ENCODE measurements around the gene PRRC2B. TPM values are rescaled to one million over a fixed set of nuclear protein-coding genes. Genes with fewer than 3 reads are reported as not detected.

Gene PRRC2B
- total and polyA plus RNA-seq, 9 donors = 86.7 to 319 (median 234) TPM

DNA sequence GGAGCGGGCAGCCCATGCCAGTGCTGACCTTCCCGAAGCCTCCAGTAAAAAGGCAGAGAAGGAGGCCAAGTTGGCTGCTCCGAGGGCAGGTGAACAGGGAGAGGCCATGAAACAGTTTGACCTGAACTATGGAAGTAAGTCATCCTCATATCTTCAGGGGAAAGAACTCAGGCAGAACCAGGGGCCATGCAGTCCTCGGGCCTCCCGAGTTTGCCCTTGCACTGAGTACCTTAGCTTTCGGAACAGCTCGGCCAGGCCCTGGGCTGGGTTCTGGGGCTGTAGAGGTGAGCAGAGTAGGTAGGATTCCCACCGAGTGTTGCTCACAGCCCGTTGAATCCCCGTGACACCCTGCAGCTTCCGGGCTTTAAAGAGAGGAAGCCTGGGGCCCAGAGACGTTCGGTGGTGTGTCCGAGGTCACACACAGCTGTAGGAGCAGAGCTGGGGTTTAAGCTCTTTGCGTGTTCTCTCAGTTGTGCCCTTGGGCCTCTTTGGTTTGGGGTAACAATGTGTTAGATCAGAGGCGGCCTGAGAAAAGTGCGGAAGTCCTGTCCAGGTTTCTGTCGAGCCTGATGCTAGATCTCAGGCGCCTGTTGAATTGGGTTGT is 84.0 kb downstream of the PRRC2B start:
- intact Hi-C loops (cut with DNase I) = loop anchor here in 3 of 4 donors (5.0 to 10.0 kb wide), 4 partner anchors 73 to 131 kb away; no protein-coding TSS in a partner anchor
- H3K9me3 ChIP-seq = no peaks in the 10 kb centered on the region
- H3K27ac ChIP-seq = no peak overlapping the region
- H3K4me1 ChIP-seq (ENCODE audit: insufficient read depth) = no peaks in the 10 kb centered on the region
- no peaks in the 10 kb centered on the region for H3K27me3 ChIP-seq
- no peak for TF ChIP-seq POLR2A (IDR thresholded peaks at IDR 0.05)
- no peak for TF ChIP-seq EP300 (IDR thresholded peaks at IDR 0.05)
- TF ChIP-seq, protein P1, sequence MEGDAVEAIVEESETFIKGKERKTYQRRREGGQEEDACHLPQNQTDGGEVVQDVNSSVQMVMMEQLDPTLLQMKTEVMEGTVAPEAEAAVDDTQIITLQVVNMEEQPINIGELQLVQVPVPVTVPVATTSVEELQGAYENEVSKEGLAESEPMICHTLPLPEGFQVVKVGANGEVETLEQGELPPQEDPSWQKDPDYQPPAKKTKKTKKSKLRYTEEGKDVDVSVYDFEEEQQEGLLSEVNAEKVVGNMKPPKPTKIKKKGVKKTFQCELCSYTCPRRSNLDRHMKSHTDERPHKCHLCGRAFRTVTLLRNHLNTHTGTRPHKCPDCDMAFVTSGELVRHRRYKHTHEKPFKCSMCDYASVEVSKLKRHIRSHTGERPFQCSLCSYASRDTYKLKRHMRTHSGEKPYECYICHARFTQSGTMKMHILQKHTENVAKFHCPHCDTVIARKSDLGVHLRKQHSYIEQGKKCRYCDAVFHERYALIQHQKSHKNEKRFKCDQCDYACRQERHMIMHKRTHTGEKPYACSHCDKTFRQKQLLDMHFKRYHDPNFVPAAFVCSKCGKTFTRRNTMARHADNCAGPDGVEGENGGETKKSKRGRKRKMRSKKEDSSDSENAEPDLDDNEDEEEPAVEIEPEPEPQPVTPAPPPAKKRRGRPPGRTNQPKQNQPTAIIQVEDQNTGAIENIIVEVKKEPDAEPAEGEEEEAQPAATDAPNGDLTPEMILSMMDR (IDR thresholded peaks at IDR 0.05) = no peak
- no peak overlapping the region for H3K4me3 ChIP-seq
- no peak for DNase-seq
- H3K36me3 ChIP-seq = no peaks in the 10 kb centered on the region
- WGBS, 3 donors = 79 to 83% (median 83%) methylated on average over 19 of the region's 19 CpGs

DNA sequence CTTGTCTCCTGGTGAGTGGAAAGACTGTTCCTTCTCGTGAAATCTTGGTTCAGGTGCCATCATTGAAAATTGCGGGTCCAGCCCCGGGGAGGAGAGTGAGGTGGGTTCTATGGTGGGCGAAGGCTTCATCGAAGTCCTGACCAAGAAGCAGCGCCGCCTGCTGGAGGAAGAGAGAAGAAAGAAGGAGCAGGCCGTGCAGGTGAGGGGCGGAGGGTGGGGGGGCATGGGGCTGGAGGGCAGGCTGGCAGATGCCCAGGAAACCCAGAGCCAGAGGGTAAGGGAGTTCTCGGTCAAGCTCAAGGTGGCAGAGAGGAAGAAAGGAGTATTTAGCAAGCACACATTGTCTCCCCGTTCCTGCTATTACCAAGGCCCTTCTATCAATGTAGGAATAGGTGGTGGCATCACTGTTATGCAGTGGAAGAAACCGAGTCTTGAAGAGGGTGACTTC is 84.6 kb downstream of the PRRC2B start:
- H3K36me3 ChIP-seq = no peaks in the 10 kb centered on the region
- DNase-seq = peak; percentile 40 to 69 (median 61)
- intact Hi-C loops (cut with DNase I) = loop anchor here in 3 of 4 donors (5.0 to 10.0 kb wide), 4 partner anchors 74 to 131 kb away; no protein-coding TSS in a partner anchor

DNA sequence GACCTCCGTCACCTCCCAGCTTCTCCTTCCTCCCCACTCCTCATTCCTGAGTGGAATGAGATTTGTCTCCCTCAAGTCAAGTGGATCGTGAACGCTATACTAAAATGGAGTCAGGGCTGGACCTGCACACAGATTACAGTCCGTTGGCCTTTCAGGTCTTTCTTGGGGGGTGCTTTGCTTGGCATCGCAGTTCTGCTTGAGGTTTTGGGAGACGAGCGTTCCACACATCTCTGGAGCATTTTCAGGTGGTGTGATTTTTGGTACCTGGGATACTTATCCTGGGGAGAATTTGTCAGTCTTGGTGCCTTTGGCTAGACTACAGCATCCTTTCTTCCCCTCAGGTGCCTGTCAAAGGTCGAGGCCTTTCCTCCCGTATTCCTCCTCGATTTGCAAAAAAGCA is 85.0 kb downstream of the PRRC2B start:
- no peaks in the 10 kb centered on the region for H3K4me1 ChIP-seq (ENCODE audit: insufficient read depth)
- H3K36me3 ChIP-seq = no peaks in the 10 kb centered on the region
- intact Hi-C loops (cut with DNase I) = loop anchor here in 3 of 4 donors (5.0 to 10.0 kb wide), 4 partner anchors 74 to 132 kb away; no protein-coding TSS in a partner anchor
- DNase-seq = no peak
- no peak overlapping the region for H3K4me3 ChIP-seq
- TF ChIP-seq EP300 (IDR thresholded peaks at IDR 0.05) = no peak
- no peak for TF ChIP-seq POLR2A (IDR thresholded peaks at IDR 0.05)
- TF ChIP-seq, protein P1 (IDR thresholded peaks at IDR 0.05) = no peak
- no peaks in the 10 kb centered on the region for H3K27me3 ChIP-seq
- H3K9me3 ChIP-seq = no peaks in the 10 kb centered on the region
- WGBS, 3 donors = 80 to 91% (median 84%) methylated on average over 10 of the region's 10 CpGs
- H3K27ac ChIP-seq = no peak overlapping the region

More for the DNA sequence above, 84.6 kb downstream of the PRRC2B start:
- no peak overlapping the region for H3K4me3 ChIP-seq
- H3K27me3 ChIP-seq = no peaks in the 10 kb centered on the region
- TF ChIP-seq POLR2A (IDR thresholded peaks at IDR 0.05) = no peak
- TF ChIP-seq, protein P1 (IDR thresholded peaks at IDR 0.05) = peak; percentile 24 to 32 (median 24)
- no peaks in the 10 kb centered on the region for H3K9me3 ChIP-seq
- no peaks in the 10 kb centered on the region for H3K4me1 ChIP-seq (ENCODE audit: insufficient read depth)
- no peak overlapping the region for H3K27ac ChIP-seq
- 39 to 46% (median 45%) methylated on average over 12 of the region's 12 CpGs for WGBS, 3 donors

DNA sequence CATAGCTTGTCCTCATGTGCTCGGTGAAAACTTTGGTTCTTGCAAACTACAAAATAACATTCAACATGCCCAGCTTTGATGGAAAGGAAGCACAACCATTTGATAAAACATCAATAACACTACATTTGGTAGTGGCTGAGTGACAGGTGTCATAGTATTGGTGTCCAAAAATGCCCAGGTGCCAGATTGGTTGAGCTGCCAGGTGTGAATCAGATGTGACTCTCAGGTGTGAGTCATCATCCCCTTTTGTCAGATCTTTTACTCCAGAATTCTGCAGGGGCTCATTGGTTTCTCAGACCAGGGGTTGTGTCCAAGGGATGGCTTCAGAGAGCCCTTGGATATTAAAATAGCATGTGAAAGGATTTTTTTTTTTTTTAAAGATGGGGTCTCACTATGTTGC is 86.4 kb downstream of the PRRC2B start:
- H3K9me3 ChIP-seq = no peaks in the 10 kb centered on the region
- H3K27me3 ChIP-seq = no peaks in the 10 kb centered on the region
- H3K4me1 ChIP-seq (ENCODE audit: insufficient read depth) = no peaks in the 10 kb centered on the region
- 84 to 95% (median 88%) methylated on average over 1 of the region's 1 CpG for WGBS, 3 donors
- H3K36me3 ChIP-seq = no peaks in the 10 kb centered on the region
- no peak overlapping the region for H3K4me3 ChIP-seq
- no peak for DNase-seq
- intact Hi-C loops (cut with DNase I) = no loop called here
- H3K27ac ChIP-seq = no peak overlapping the region
- TF ChIP-seq, protein P1 (IDR thresholded peaks at IDR 0.05) = no peak

All from ovary (tissue), 9 donors.